GM12878 (cell line): ENCODE results near the gene ZNF839. TPM values are rescaled to one million over a fixed set of nuclear protein-coding genes. Genes with fewer than 3 reads are reported as not detected.

ENCODE experiments used
- EP300 ChIP-seq, 2 experiments: fragments of 150-350 bp in 1 of 2; IDR thresholded peaks; 2 replicates each; pipeline ENCODE4 v1.6.1; 2011 to 2012; ENCODE audit warnings: low read depth in 2 of 2, low read length in 2 of 2, borderline replicate concordance in 1 of 2, improper control_type of control experiment in 1 of 2, inconsistent platforms in 1 of 2; ENCODE audit not compliant: control insufficient read depth in 1 of 2
- NFXL1 ChIP-seq: fragments of 450-650 bp; IDR thresholded peaks from 2 replicates; pipeline ENCODE4 v1.6.1; 2017; ENCODE audit warnings: antibody characterized with exemption, mild to moderate bottlenecking, borderline replicate concordance
- TARDBP ChIP-seq: IDR thresholded peaks from 2 replicates; pipeline ENCODE4 v1.6.1; 2016; ENCODE audit warnings: borderline replicate concordance
- ZNF217 ChIP-seq: fragments of 450-650 bp; IDR thresholded peaks from 2 replicates; pipeline ENCODE4 v1.6.1; 2017; ENCODE audit warnings: antibody characterized with exemption, mild to moderate bottlenecking
- polyA plus RNA-seq, 11 experiments: library from polyadenylated mRNA; depleted of rRNA in 4 of 11; unstranded in 6 of 11; stranded (reverse) in 5 of 11; fragments of >200 nt; fragmentation: Nextera tagmentation in 4 of 11; fragmentation: Illumina TruSeq in 1 of 11; extraction: Ambion mirVana in 4 of 11; extraction: Trizol in 1 of 11; gene quantifications; 1 replicate in 1 of 11; 2 replicates in 10 of 11; pipeline versions ENCODE4 v1.2.1 to v1.2.3, GENCODE V29; 2011 to 2016; ENCODE audit warnings: inconsistent platforms in 2 of 11, missing spikeins in 2 of 11, low read depth in 1 of 11
- total RNA-seq, 4 experiments: library from RNA; depleted of rRNA in 3 of 4; stranded (reverse); fragments of >200 nt in 3 of 4; fragmentation: Illumina TruSeq in 1 of 4; extraction: Trizol in 1 of 4; gene quantifications; 2 replicates each; pipeline versions ENCODE4 v1.2.1 to v1.2.3, GENCODE V29; 2013 to 2021

The ZNF839 gene
- total and polyA plus RNA-seq, 10 of the 15 experiments (the other 5 are each of a cell fraction or from before 2014, with no cell fraction given): 1.4 to 14.4 (median 8.6) TPM

DNA sequence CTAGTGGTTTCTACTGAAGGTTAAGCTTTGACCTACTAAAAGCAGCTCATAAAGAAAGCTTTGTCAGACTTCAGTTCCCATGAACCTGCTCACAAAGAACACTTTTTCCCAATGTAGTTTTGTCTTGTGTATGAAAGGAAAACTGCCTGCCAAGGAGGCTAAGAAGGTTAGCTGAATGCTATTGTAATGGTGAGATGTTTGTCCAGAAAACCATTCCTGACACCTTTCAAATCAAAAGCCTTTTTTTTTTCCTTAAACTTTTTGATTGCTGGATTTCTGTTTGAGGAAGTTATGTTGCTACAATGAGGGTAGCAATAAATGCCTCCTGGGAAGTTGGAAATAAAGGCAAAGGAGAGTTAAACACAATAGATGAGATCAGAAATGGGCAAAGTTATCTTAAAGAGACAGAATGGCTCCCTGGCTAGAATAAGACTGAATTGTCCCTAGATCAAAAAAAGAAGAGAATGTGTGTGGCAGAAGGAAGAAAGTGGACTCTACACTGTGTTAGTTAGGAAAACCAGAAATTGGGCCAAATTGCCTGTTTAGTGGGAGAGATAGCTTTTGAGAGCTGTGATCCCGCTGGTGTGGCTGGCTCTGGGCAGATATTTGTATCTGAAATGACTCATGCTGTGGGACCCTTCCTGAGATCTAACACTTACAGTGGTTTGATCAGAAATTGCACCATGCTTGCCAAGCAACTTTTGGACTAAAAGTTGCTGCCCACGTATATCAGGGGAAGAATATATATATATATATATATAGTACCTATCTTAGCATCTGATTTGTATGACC, 70.7 kb downstream of the ZNF839 start (continued):
- TF ChIP-seq EP300 (IDR thresholded peaks at IDR 0.05; ENCODE audit: borderline replicate concordance in 1 of 2, control insufficient read depth in 1 of 2, low read depth in 2 of 2, low read length in 2 of 2) (no peak), NFXL1 (no peak), ZNF217 (no peak), TARDBP (no peak)

Other genes with a start within 250 kb of the ZNF839 start
- gene HSP90AA1, start 232.7 kb upstream of the ZNF839 start, total RNA-seq (2014; rRNA removed): 338 and 346 TPM in 2 replicates
- gene HSP90AA1, start 232.7 kb upstream of the ZNF839 start, total RNA-seq (2014; rRNA removed; fragmentation: Illumina TruSeq; extraction: Trizol): 262 and 271 TPM in 2 replicates
- 590 and 599 TPM in 2 replicates for gene HSP90AA1, start 232.7 kb upstream of the ZNF839 start, total RNA-seq (2021)
- 679 and 903 TPM in 2 replicates for gene HSP90AA1, start 232.7 kb upstream of the ZNF839 start, polyA plus RNA-seq (2011; rRNA removed)
- gene HSP90AA1, start 232.7 kb upstream of the ZNF839 start, polyA plus RNA-seq (2014; fragmentation: Illumina TruSeq; extraction: Trizol): 1,054 and 1,264 TPM in 2 replicates
- 100 to 1,000 TPM; 555 to 817 TPM for gene HSP90AA1, start 232.7 kb upstream of the ZNF839 start, polyA plus RNA-seq (2014; fragmentation: Nextera tagmentation; extraction: Ambion mirVana)
- gene HSP90AA1, start 232.7 kb upstream of the ZNF839 start, polyA plus RNA-seq (2014; rRNA removed): 439 and 489 TPM in 2 replicates
- gene HSP90AA1, start 232.7 kb upstream of the ZNF839 start, polyA plus RNA-seq (2016; fragmentation: Nextera tagmentation; extraction: Ambion mirVana): 1,000 to 10,000 TPM; 1,313 to 1,315 TPM
- 14.6 and 17.5 TPM in 2 replicates for gene WDR20, start 179.8 kb upstream of the ZNF839 start, total RNA-seq (2014; rRNA removed)
- gene WDR20, start 179.8 kb upstream of the ZNF839 start, total RNA-seq (2014; rRNA removed; fragmentation: Illumina TruSeq; extraction: Trizol): 19.4 and 20.4 TPM in 2 replicates
- 22.7 and 25.7 TPM in 2 replicates for gene WDR20, start 179.8 kb upstream of the ZNF839 start, total RNA-seq (2021)
- 17.0 and 18.1 TPM in 2 replicates for gene WDR20, start 179.8 kb upstream of the ZNF839 start, polyA plus RNA-seq (2011; rRNA removed)
- 18.7 and 19.1 TPM in 2 replicates for gene WDR20, start 179.8 kb upstream of the ZNF839 start, polyA plus RNA-seq (2014; fragmentation: Illumina TruSeq; extraction: Trizol)
- 10 to 100 TPM in 1 of 2 experiments, 1 to 10 TPM in 1; 9.1 to 13.7 TPM for gene WDR20, start 179.8 kb upstream of the ZNF839 start, polyA plus RNA-seq (2014; fragmentation: Nextera tagmentation; extraction: Ambion mirVana)
- 16.6 and 17.8 TPM in 2 replicates for gene WDR20, start 179.8 kb upstream of the ZNF839 start, polyA plus RNA-seq (2014; rRNA removed)
- gene WDR20, start 179.8 kb upstream of the ZNF839 start, polyA plus RNA-seq (2016; fragmentation: Nextera tagmentation; extraction: Ambion mirVana): 10 to 100 TPM; 24.0 to 25.9 TPM
- gene MOK, start 14.6 kb upstream of the ZNF839 start, total RNA-seq (2014; rRNA removed): 1.0 and 1.3 TPM in 2 replicates
- 1.4 and 2.2 TPM in 2 replicates for gene MOK, start 14.6 kb upstream of the ZNF839 start, total RNA-seq (2014; rRNA removed; fragmentation: Illumina TruSeq; extraction: Trizol)
- gene MOK, start 14.6 kb upstream of the ZNF839 start, total RNA-seq (2021): 0.92 and 1.7 TPM in 2 replicates
- 1.5 and 2.0 TPM in 2 replicates for gene MOK, start 14.6 kb upstream of the ZNF839 start, polyA plus RNA-seq (2011; rRNA removed)
- gene MOK, start 14.6 kb upstream of the ZNF839 start, polyA plus RNA-seq (2014; fragmentation: Illumina TruSeq; extraction: Trizol): 1.8 and 2.1 TPM in 2 replicates
- gene MOK, start 14.6 kb upstream of the ZNF839 start, polyA plus RNA-seq (2014; fragmentation: Nextera tagmentation; extraction: Ambion mirVana): under 1 TPM; 0.10 to 0.46 TPM
- gene MOK, start 14.6 kb upstream of the ZNF839 start, polyA plus RNA-seq (2014; rRNA removed): 2.4 and 3.0 TPM in 2 replicates
- gene MOK, start 14.6 kb upstream of the ZNF839 start, polyA plus RNA-seq (2016; fragmentation: Nextera tagmentation; extraction: Ambion mirVana): 1 to 10 TPM; 1.2 to 1.5 TPM
- 42.6 and 45.7 TPM in 2 replicates for gene CINP, start 43.1 kb downstream of the ZNF839 start, total RNA-seq (2014; rRNA removed)
- 43.5 and 45.4 TPM in 2 replicates for gene CINP, start 43.1 kb downstream of the ZNF839 start, total RNA-seq (2014; rRNA removed; fragmentation: Illumina TruSeq; extraction: Trizol)
- 44.5 and 45.8 TPM in 2 replicates for gene CINP, start 43.1 kb downstream of the ZNF839 start, total RNA-seq (2021)
- 53.5 and 62.0 TPM in 2 replicates for gene CINP, start 43.1 kb downstream of the ZNF839 start, polyA plus RNA-seq (2011; rRNA removed)
- 56.4 and 59.3 TPM in 2 replicates for gene CINP, start 43.1 kb downstream of the ZNF839 start, polyA plus RNA-seq (2014; fragmentation: Illumina TruSeq; extraction: Trizol)
- 10 to 100 TPM; 47.9 to 52.6 TPM for gene CINP, start 43.1 kb downstream of the ZNF839 start, polyA plus RNA-seq (2014; fragmentation: Nextera tagmentation; extraction: Ambion mirVana)
- 50.8 and 53.1 TPM in 2 replicates for gene CINP, start 43.1 kb downstream of the ZNF839 start, polyA plus RNA-seq (2014; rRNA removed)
- 10 to 100 TPM; 70.1 to 73.3 TPM for gene CINP, start 43.1 kb downstream of the ZNF839 start, polyA plus RNA-seq (2016; fragmentation: Nextera tagmentation; extraction: Ambion mirVana)
- gene TECPR2, start 43.2 kb downstream of the ZNF839 start, total RNA-seq (2014; rRNA removed): 3.2 and 5.8 TPM in 2 replicates
- 2.5 and 3.0 TPM in 2 replicates for gene TECPR2, start 43.2 kb downstream of the ZNF839 start, total RNA-seq (2014; rRNA removed; fragmentation: Illumina TruSeq; extraction: Trizol)
- gene TECPR2, start 43.2 kb downstream of the ZNF839 start, total RNA-seq (2021): 8.1 and 10.0 TPM in 2 replicates
- gene TECPR2, start 43.2 kb downstream of the ZNF839 start, polyA plus RNA-seq (2011; rRNA removed): 1.6 and 1.8 TPM in 2 replicates
- 2.5 and 2.8 TPM in 2 replicates for gene TECPR2, start 43.2 kb downstream of the ZNF839 start, polyA plus RNA-seq (2014; fragmentation: Illumina TruSeq; extraction: Trizol)
- gene TECPR2, start 43.2 kb downstream of the ZNF839 start, polyA plus RNA-seq (2014; fragmentation: Nextera tagmentation; extraction: Ambion mirVana): under 1 TPM; 0.15 to 0.26 TPM
- 3.8 and 5.3 TPM in 2 replicates for gene TECPR2, start 43.2 kb downstream of the ZNF839 start, polyA plus RNA-seq (2014; rRNA removed)
- 1 to 10 TPM; 3.2 to 4.2 TPM for gene TECPR2, start 43.2 kb downstream of the ZNF839 start, polyA plus RNA-seq (2016; fragmentation: Nextera tagmentation; extraction: Ambion mirVana)
- gene ANKRD9, start 190.0 kb downstream of the ZNF839 start, total RNA-seq (2014; rRNA removed): 1.8 and 3.3 TPM in 2 replicates
- 0.54 and 0.78 TPM in 2 replicates for gene ANKRD9, start 190.0 kb downstream of the ZNF839 start, total RNA-seq (2014; rRNA removed; fragmentation: Illumina TruSeq; extraction: Trizol)
- gene ANKRD9, start 190.0 kb downstream of the ZNF839 start, total RNA-seq (2021): 3.6 and 4.4 TPM in 2 replicates
- 0.33 and 0.43 TPM in 2 replicates for gene ANKRD9, start 190.0 kb downstream of the ZNF839 start, polyA plus RNA-seq (2011; rRNA removed)
- 0.30 and 0.43 TPM in 2 replicates for gene ANKRD9, start 190.0 kb downstream of the ZNF839 start, polyA plus RNA-seq (2014; fragmentation: Illumina TruSeq; extraction: Trizol)
- gene ANKRD9, start 190.0 kb downstream of the ZNF839 start, polyA plus RNA-seq (2014; fragmentation: Nextera tagmentation; extraction: Ambion mirVana): under 1 TPM; 0.03 to 0.04 TPM
- 3.2 and 3.4 TPM in 2 replicates for gene ANKRD9, start 190.0 kb downstream of the ZNF839 start, polyA plus RNA-seq (2014; rRNA removed)
- under 1 TPM; 0.44 to 0.74 TPM for gene ANKRD9, start 190.0 kb downstream of the ZNF839 start, polyA plus RNA-seq (2016; fragmentation: Nextera tagmentation; extraction: Ambion mirVana)